Adipose tissue (tissue), 3 donors: ENCODE results near the gene TRIM4. TPM values are rescaled to one million over a fixed set of nuclear protein-coding genes. Genes with fewer than 3 reads are reported as not detected.
"Not testable (repeated sequence)": the region's sequence is repeated elsewhere in the genome, so short reads cannot be mapped to it uniquely, and the experiment has no call there.

Experiments
- H3K27ac ChIP-seq: one replicate; pipeline ENCODE4 v1.5.1; 2013; ENCODE audit warnings: low read depth, low read length
- WGBS, 3 donors: extraction: QIAGEN DNeasy Blood & Tissue Kit; methylation state at CpG; one replicate each; pipeline ENCODE4 v1.1.7; 2013; 5-methylcytosine and 5-hydroxymethylcytosine counted together
- polyA plus RNA-seq, 3 donors: library from polyadenylated mRNA; stranded (reverse); fragments of 200-250 nt; gene quantifications; one replicate each; pipeline ENCODE4 v1.2.3, GENCODE V29; 2013
- donor health status: healthy with polysubstance abuse.
- donor health status: Bipolar disorder and iron deficiency.
- donor health status: healthy.

TRIM4 gene
- polyA plus RNA-seq: 10 to 100 TPM; 15.0 to 22.2 (median 17.1) TPM

DNA sequence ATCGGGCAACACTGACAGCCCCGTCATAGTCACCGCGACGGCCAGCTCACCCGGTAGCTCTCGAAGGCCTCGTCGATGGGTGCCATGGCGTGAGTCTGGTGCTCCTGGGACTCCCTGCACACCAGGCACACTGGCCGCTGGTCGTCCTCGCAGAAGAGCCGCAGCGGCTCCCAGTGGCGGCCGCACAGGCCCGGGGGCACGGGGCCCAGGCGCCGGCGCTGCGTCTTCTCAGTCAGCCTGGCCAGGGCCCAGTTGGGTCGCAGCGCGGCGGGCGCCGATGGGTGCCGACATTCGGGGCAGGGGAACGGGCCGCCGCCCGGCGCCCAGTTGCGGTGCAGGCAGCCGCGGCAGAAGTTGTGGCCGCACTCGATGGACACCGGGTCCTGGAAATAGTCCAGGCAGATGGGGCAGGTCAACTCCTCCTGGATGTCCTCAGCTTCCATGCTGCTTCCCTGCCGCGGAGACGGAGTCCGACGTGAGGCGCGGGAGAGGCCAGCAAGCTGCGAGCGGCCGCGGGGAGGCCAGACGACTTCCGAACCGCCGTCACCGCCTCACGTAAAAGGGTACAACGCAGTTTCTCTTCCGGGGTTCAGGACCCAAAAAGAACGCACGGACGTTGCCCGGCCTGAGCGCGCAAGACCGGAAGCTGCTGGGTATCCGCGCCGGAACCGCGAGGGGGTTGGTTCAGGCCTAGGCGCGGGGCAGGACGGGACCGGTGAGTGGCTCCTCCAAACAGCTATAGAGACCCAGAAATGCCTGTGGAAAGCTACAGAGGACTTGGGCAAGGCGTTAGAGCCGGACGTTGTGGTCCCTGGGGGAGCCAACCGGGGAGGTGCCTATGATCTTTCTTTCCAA is at the start of gene TRIM4:
Gene TRIM4, minus strand, starts transcription at position 572 of the 855 bp plus-strand sequence. Its CDS starts 129 bp downstream, at position 443.
- H3K27ac ChIP-seq: no peak within 1 kb of the TSS
- WGBS, 3 donors: 0 to 2% (median 1%) methylated on average over 81 of the region's 81 CpGs

GRCh38 chr7:99958564-99959227 is 39.4 kb upstream of the TRIM4 start:
- 61 to 75% (median 72%) methylated on average over 9 of the region's 9 CpGs for WGBS, 3 donors
- no peak overlapping the region for H3K27ac ChIP-seq

DNA sequence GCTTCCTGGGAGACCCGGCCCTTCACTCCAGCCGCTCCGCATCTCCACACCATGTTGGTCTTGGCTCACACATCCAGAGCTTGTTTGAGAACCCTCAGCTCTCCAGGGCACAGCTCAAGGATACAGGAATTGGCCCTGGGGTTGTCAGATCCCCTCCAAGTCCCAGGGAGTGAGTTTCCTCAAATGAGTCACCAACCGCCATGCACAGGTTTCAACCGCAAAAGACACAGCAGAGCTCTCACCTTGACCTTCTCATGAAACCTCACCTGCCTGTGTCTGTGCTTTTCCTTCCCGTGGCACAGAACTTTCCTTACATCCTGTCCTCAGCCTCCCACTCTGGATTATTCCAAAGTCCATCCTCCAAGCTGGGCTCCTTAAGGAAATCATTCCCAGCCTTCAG is 35.9 kb upstream of the TRIM4 start:
- WGBS, 3 donors: 69 to 75% (median 71%) methylated on average over 6 of the region's 6 CpGs
- no peak overlapping the region for H3K27ac ChIP-seq

GRCh38 chr7:99954643-99955042 is 35.3 kb upstream of the TRIM4 start:
- not testable (repeated sequence) for H3K27ac ChIP-seq
- WGBS, 3 donors: 86 to 92% (median 89%) methylated on average over 7 of the region's 7 CpGs

DNA sequence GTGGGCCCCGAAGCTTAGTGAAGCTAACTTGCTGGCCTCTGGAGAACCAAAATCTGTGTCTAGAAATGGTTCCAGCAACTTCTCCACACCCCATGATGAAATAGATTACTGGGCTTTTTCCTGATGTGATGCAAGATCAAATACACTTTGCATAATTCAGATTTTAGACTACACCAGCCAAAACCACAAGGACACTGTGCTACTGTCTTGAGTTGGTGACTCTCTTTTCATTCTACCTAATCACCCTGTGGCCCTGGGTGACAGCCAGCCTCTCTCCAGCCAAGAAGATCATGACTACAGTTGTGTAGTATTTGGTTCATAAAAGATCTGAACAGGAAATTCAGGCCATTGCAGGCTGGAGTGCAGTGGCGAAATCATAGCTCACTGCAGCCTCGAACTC is 34.3 kb upstream of the TRIM4 start:
- WGBS, 3 donors: 46 to 70% (median 47%) methylated on average over 3 of the region's 3 CpGs
- no peak overlapping the region for H3K27ac ChIP-seq

GRCh38 chr7:99952649-99953048 is 33.3 kb upstream of the TRIM4 start:
- H3K27ac ChIP-seq: not testable (repeated sequence)
- WGBS, 3 donors: 73 to 93% (median 81%) methylated on average over 3 to 4 of the region's 4 CpGs

- H3K27ac ChIP-seq: not testable (repeated sequence)
- 90 to 94% (median 93%) methylated on average over 6 of the region's 6 CpGs for WGBS, 3 donors
Measured at GRCh38 chr7:99950819-99951218, 31.5 kb upstream of the TRIM4 start.

DNA sequence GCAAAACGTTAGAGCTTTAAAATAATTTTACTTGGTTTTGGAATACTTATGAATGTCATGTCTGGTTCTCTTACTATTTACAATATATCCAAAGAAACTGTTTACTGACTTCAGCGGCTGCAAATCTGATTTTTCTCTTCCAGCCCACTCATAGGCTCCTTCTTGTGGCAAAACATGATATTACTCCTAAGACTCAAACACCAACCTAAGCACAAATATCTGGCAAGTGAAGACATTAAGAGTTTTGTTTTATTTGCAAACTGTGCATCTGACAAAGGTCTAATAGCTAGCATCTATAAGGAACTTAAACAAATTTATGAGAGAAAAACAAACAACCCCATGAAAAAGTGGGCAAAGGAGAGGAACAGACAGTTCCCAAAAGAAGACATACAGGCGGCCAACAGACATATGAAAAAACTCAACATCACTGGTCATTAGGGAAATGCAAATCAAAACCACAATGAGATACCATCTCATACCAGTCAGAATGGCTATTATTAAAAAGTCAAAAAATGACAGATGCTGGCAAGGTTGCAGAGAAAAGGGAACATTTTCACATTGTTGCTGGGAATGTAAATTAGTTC is 30.4 kb upstream of the TRIM4 start:
- no peak overlapping the region for H3K27ac ChIP-seq
- WGBS, 3 donors: 44 to 55% (median 47%) methylated on average over 3 of the region's 3 CpGs

- no peak overlapping the region for H3K27ac ChIP-seq
- 67 to 92% (median 85%) methylated on average over 1 of the region's 1 CpG for WGBS, 3 donors
Measured at GRCh38 chr7:99947608-99948007, 28.3 kb upstream of the TRIM4 start.

- WGBS, 3 donors: 54 to 61% (median 57%) methylated on average over 4 of the region's 4 CpGs
- no peak overlapping the region for H3K27ac ChIP-seq
Measured at GRCh38 chr7:99944497-99945070, 25.3 kb upstream of the TRIM4 start.

GRCh38 chr7:99943641-99944496 is 24.5 kb upstream of the TRIM4 start:
- 30 to 43% (median 30%) methylated on average over 14 of the region's 14 CpGs for WGBS, 3 donors
- H3K27ac ChIP-seq: no peak overlapping the region

DNA sequence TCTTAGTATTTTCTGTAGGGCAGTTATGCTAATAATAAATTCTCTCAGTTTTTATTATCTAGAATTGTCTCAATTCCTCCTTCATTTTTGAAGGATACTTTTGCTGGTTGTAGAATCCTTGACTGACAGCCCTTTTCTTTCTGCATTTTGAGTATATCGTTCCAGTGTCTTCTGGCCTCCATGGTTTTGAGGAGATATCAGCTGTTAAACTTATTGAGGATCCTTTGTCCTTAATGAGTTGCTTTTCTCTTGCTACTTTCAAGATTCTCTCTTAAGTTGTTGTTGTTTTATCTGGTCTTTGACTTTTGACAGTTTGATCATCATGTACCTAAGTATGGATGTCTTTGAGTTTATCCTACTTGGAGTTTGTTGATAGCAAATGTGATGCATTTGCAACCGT is 19.0 kb upstream of the TRIM4 start:
- H3K27ac ChIP-seq: no peak overlapping the region
- 61 to 94% (median 93%) methylated on average over 2 of the region's 2 CpGs for WGBS, 3 donors

DNA sequence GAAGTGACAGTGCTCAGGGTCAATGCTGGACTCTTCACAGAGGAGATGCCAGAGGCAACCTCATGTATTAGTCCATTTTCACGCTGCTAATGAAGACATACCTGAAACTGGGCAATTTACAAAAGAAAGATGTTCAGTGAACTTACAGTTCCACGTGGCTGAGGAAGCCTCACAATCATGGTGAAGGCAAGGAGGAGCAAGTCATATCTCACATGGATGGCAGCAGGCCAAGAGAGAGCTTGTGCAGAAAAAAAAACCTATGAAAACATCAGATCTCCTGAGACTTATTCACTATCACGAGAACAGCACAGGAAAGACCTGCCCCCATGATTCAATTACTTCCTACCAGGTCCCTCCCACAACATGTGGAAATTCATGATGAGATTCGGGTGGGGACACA is 15.7 kb upstream of the TRIM4 start:
- 36 to 42% (median 40%) methylated on average over 4 of the region's 4 CpGs for WGBS, 3 donors
- not testable (repeated sequence) for H3K27ac ChIP-seq

- H3K27ac ChIP-seq: no peak overlapping the region
- WGBS, 3 donors: 77 to 91% (median 89%) methylated on average over 3 of the region's 3 CpGs
Measured at GRCh38 chr7:99930376-99930775, 11.0 kb upstream of the TRIM4 start.

GRCh38 chr7:99929730-99930053 is 10.4 kb upstream of the TRIM4 start:
- H3K27ac ChIP-seq: no peak overlapping the region
- WGBS, 3 donors: 20 to 52% (median 22%) methylated on average over 2 of the region's 2 CpGs

- H3K27ac ChIP-seq: no peak within 1 kb of the TSS
- 18 to 20% (median 19%) methylated on average over 21 to 22 of the region's 22 CpGs for WGBS, 3 donors
Measured at GRCh38 chr7:99928994-99929729, 9.8 kb upstream of the TRIM4 start, which contains the start of gene GJC3. Gene GJC3 (minus strand): TSS chr7:99929620. CDS start chr7:99929620, 0 bp downstream.

GRCh38 chr7:99928188-99928587 is 8.9 kb upstream of the TRIM4 start:
- no peak overlapping the region for H3K27ac ChIP-seq
- WGBS, 3 donors: 67 to 75% (median 72%) methylated on average over 2 of the region's 2 CpGs

- no peak overlapping the region for H3K27ac ChIP-seq
- WGBS, 3 donors: 65 to 70% (median 67%) methylated on average over 5 of the region's 5 CpGs
Measured at GRCh38 chr7:99927536-99927935, 8.2 kb upstream of the TRIM4 start.
